GM12865 (cell line): Measurements from ENCODE around the gene ARHGAP9.
A peak's percentile ranks its signal among the peaks of the same experiment; 100 is the strongest.

Experiments
- DNase-seq: peaks from one replicate; pipeline ENCODE4 v3.0.0; 2010; ENCODE audit warnings: low read depth
- H3K4me3 ChIP-seq: 2 replicates; pipeline ENCODE4 v1.5.1; 2011; ENCODE audit warnings: mild to moderate bottlenecking, low read depth, low read length, control low read depth
- TF ChIP-seq, protein P1 (sequence below): IDR thresholded peaks from 2 replicates; pipeline ENCODE4 v1.5.1; 2011; ENCODE audit warnings: low read length, control low read depth, low read depth, inconsistent platforms; ENCODE audit not compliant: insufficient read depth; ENCODE audit errors: missing control alignments

The ARHGAP9 gene

DNA sequence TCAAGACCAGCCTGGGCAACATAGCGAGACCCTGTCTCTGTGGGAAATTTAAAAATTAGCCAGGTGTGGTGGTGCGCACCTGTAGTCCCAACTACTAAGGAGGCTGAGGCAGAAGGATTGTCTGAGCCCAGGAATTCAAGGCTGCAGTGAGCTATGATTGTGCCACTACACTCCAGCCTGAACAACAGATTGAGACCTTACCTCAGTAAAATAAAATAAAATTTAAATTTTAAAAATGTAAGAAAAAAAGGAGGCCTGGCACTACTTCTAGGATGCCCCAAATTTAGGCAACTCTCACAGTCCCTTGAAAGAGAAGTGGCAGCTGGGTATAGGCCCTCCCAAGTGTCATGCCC lies 25.5 kb downstream of the ARHGAP9 start:
- TF ChIP-seq, protein P1, sequence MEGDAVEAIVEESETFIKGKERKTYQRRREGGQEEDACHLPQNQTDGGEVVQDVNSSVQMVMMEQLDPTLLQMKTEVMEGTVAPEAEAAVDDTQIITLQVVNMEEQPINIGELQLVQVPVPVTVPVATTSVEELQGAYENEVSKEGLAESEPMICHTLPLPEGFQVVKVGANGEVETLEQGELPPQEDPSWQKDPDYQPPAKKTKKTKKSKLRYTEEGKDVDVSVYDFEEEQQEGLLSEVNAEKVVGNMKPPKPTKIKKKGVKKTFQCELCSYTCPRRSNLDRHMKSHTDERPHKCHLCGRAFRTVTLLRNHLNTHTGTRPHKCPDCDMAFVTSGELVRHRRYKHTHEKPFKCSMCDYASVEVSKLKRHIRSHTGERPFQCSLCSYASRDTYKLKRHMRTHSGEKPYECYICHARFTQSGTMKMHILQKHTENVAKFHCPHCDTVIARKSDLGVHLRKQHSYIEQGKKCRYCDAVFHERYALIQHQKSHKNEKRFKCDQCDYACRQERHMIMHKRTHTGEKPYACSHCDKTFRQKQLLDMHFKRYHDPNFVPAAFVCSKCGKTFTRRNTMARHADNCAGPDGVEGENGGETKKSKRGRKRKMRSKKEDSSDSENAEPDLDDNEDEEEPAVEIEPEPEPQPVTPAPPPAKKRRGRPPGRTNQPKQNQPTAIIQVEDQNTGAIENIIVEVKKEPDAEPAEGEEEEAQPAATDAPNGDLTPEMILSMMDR = no peak
- no peak overlapping the region for H3K4me3 ChIP-seq
- no peak for DNase-seq

DNA sequence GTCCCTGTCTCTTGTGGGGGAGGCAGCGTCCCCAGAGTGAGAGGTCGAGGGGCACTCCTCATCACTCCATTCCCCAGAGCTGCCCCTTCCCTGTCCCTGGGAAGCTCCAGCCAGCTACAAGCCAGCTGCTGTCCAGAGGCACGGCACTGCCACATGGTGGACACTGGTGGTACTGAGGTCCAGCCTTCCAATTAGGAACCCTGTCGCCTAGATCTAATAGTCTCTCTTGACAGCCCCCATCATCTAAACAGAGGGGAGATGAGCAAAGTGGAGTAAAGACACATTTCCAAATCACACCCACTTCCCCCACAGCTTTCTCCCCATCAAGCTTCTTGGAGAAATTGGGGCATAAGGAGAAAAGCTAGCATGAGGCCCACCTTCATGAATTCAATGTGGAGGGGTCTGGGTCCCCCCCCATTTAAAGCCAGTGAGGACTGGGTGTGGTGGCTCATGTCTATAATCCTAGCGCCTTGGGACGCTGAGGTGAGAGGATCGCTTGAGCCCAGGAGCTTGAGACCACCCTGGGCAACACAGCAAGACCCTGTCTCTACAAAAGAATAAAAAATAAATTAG lies 26.6 kb downstream of the ARHGAP9 start:
- H3K4me3 ChIP-seq = no peak overlapping the region
- TF ChIP-seq, protein P1 = peak; percentile 95
- peak; percentile 72 for DNase-seq

DNA sequence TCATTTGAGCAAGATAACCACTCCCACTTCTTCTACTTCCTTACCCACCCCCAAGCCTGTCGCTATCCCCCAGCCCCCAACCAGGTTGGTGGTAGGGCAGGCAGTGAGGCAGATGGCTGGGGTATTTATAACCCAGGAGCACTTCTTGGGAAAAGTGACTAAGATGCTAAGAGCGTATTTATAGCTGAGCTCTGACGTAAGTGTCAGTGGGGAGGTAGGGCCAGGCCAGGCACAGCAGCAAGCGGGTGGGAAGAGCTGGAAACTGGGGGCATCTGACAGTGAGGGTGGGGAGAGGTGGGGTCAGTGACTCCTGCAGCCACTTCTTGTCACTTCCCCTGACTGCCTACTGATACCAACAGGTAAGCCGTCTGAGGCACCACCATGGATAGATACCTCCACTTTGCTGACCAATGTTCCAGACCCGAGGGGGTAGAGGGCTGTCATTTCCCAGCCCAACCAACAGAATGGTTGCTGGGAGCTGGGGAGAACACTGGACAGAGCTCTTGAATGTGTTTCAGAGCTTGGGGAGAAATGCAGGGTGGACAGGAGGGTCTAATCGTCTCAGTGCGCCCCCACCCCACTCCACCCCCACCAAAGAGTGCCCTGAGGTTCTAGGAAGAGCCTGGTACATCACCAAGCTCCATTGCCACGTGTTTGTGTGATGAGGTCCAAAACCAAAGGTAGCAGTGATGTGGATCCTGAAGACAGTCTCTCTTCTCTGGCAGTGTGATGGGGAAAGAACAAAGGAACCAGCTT lies 27.3 kb downstream of the ARHGAP9 start:
- TF ChIP-seq, protein P1 = no peak
- DNase-seq = no peak
- H3K4me3 ChIP-seq = no peak overlapping the region

DNA sequence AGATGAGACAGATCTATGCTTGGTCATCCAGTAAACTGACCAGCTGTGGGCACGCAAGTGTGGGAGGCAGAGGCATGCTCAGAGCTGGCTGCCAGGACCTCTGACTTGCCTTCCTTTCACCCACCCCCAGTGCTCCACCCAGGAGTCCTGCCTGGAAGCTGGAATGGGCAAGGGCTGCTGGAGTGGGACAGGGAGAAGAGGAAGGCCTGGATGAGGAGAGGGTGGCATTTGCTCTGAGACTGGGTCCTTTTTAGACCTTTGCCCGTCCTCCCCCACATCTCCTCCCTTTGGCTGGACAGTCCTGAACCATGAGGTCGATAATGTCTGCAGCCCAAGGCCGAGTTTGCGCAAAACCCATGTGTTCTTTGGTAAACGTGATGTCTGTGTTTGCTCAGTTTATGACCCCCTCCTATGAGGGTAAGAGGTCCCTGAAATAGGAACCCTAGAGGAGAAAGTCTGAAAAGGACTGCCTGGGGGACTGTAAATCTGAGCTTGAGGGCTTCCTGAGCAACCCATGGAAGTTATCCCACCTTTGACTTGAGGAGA lies 28.4 kb downstream of the ARHGAP9 start:
- no peak for DNase-seq
- TF ChIP-seq, protein P1 = no peak
- H3K4me3 ChIP-seq = no peak overlapping the region

DNA sequence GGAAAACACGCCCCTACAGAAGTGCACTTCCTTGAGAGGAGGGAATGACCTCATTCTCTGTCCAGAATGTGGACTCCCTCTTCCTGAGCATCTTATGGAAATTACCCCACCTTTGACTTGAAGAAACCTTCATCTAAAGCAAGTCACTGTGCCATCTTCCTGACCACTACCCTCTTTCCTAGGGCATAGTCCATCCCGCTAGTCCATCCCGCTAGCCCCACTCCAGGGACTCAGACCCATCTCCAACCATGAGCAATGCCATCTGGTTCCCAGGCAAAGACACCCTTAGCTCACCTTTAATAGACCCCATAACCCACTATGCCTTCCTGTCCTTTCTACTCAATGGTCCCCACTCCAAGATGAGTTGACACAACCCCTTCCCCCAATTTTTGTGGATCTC lies 29.6 kb downstream of the ARHGAP9 start:
- TF ChIP-seq, protein P1 = no peak
- no peak for DNase-seq
- no peak overlapping the region for H3K4me3 ChIP-seq

DNA sequence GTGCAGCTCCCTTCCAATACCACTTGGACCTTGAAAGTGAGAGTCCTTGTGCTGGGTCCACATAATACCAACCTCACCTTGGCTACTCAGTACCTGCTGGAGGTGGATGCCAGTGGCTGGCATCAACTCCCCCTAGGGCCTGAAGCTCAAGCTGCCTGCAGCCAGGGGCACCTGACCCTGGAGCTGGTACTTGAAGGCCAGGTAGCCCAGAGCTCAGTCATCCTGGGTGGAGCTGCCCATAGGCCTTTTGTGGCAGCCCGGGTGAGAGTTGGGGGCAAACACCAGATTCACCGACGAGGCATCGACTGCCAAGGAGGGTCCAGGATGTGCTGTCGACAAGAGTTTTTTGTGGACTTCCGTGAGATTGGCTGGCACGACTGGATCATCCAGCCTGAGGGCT lies 30.3 kb downstream of the ARHGAP9 start:
- TF ChIP-seq, protein P1 = no peak

More for the DNA sequence above, 30.3 kb downstream of the ARHGAP9 start:
- DNase-seq = no peak
- H3K4me3 ChIP-seq = no peak overlapping the region
